GM12878 (cell line): ENCODE data around the gene RASGRP3. TPM values are rescaled to one million over a fixed set of nuclear protein-coding genes. Genes with fewer than 3 reads are reported as not detected.

ENCODE experiments used
- ATAC-seq: fragments of 200-7000 bp; cut with Tn5 transposase; 3 replicates; pipeline ENCODE4 v1.9.1; 2020; ENCODE audit warnings: mild to moderate bottlenecking, moderate library complexity
- BruUV-seq: library from RNA; stranded (reverse); fragments of 400-500 nt; replicated peaks from 2 replicates; lab custom pipeline; 2021; lab: Mats Ljungman, UMichigan
- CTCF ChIA-PET: fragments of 300-600 bp; sonication (Branson Sonifier 250); formaldehyde crosslinking; extraction: SDS; loops from one replicate; lab custom pipeline; 2021; ENCODE audit warnings: inconsistent platforms; lab: Yijun Ruan, JAX
- POLR2A ChIA-PET: fragments of 350-600 bp; formaldehyde crosslinking; extraction: SDS; loops from one replicate; lab custom pipeline; 2021; ENCODE audit warnings: inconsistent platforms; lab: Charles Lee
- RAD21 ChIA-PET: fragments of 300-600 bp; sonication (Branson Sonifier 250); formaldehyde crosslinking; loops from one replicate; lab custom pipeline; 2023; ENCODE audit warnings: antibody characterized with exemption; ENCODE audit not compliant: unreplicated experiment; lab: Charles Lee
- SMC1A ChIA-PET: fragments of 300-600 bp; sonication (Branson Sonifier 250); formaldehyde crosslinking; loops from one replicate; lab custom pipeline; 2023; ENCODE audit not compliant: unreplicated experiment, uncharacterized antibody; lab: Charles Lee
- DNase-seq: peaks from one replicate; pipeline ENCODE4 v3.0.0-alpha.2; 2011; ENCODE audit warnings: low read depth, low spot score
- FAIRE-seq: peaks from 3 replicates; lab custom pipeline; 2011; peaks lifted over from hg19 to GRCh38; lab: Jason Lieb, UNC
- H2AFZ ChIP-seq: 2 replicates; pipeline ENCODE4 v1.6.0; 2011; ENCODE audit warnings: low read depth, low read length, control low read depth; ENCODE audit not compliant: control insufficient read depth
- H3K27ac ChIP-seq: 2 replicates; pipeline ENCODE4 v1.5.1; 2011; ENCODE audit warnings: control low read depth; ENCODE audit not compliant: control insufficient read depth, insufficient read depth
- H3K27me3 ChIP-seq, 2 experiments: replicated peaks in 1 of 2; 2 replicates each; pipeline versions ENCODE4 v1.6.0 to v1.6.1; 2011; ENCODE audit warnings: low read length in 1 of 2; ENCODE audit not compliant: control insufficient read depth in 2 of 2, insufficient read depth in 2 of 2
- H3K36me3 ChIP-seq, 2 experiments: 2 replicates each; pipeline ENCODE4 v1.5.1; 2011; ENCODE audit warnings: low read length in 1 of 2; ENCODE audit not compliant: control insufficient read depth in 2 of 2, insufficient read depth in 2 of 2
- H3K4me1 ChIP-seq: 2 replicates; pipeline ENCODE4 v1.6.1; 2011; ENCODE audit warnings: mild to moderate bottlenecking, low read length, moderate library complexity, mixed read lengths; ENCODE audit not compliant: control insufficient read depth, insufficient read depth
- H3K4me2 ChIP-seq: 2 replicates; pipeline ENCODE4 v1.6.0; 2011; ENCODE audit warnings: control low read depth; ENCODE audit not compliant: control insufficient read depth, insufficient read depth
- H3K4me3 ChIP-seq: fragments of 200-600 bp; sonication (generic); 2 replicates; pipeline ENCODE4 v1.5.1; 2016
- H3K79me2 ChIP-seq: 2 replicates; pipeline ENCODE4 v1.6.0; 2011; ENCODE audit warnings: low read length; ENCODE audit not compliant: control insufficient read depth, insufficient read depth
- H3K9ac ChIP-seq: 2 replicates; pipeline ENCODE4 v1.8.0; 2011; ENCODE audit warnings: low read length, control low read depth, mixed read lengths; ENCODE audit not compliant: control insufficient read depth, insufficient read depth
- H3K9me3 ChIP-seq: replicated peaks from 3 replicates; pipeline ENCODE4 v1.5.1; 2011; ENCODE audit warnings: mild to moderate bottlenecking, low read length; ENCODE audit not compliant: control insufficient read depth, insufficient read depth
- H4K20me1 ChIP-seq: 2 replicates; pipeline ENCODE4 v1.6.0; 2011; ENCODE audit not compliant: control insufficient read depth, insufficient read depth
- BACH1 ChIP-seq: fragments of 450-650 bp; IDR thresholded peaks from 2 replicates; pipeline ENCODE4 v1.6.1; 2017; ENCODE audit warnings: mild to moderate bottlenecking, borderline replicate concordance
- E4F1 ChIP-seq: fragments of 450-650 bp; IDR thresholded peaks from 2 replicates; pipeline ENCODE4 v1.6.1; 2018; ENCODE audit warnings: borderline replicate concordance, mild to moderate bottlenecking; ENCODE audit not compliant: partially characterized antibody
- EP300 ChIP-seq, 2 experiments: fragments of 150-350 bp in 1 of 2; IDR thresholded peaks; 2 replicates each; pipeline ENCODE4 v1.6.1; 2011 to 2012; ENCODE audit warnings: low read depth in 2 of 2, low read length in 2 of 2, borderline replicate concordance in 1 of 2, improper control_type of control experiment in 1 of 2, inconsistent platforms in 1 of 2; ENCODE audit not compliant: control insufficient read depth in 1 of 2
- FOXK2 ChIP-seq: fragments of 450-650 bp; IDR thresholded peaks from 2 replicates; pipeline ENCODE4 v1.6.1; 2017; ENCODE audit warnings: mild to moderate bottlenecking, moderate library complexity
- IKZF2 ChIP-seq, 2 experiments: fragments of 450-650 bp; IDR thresholded peaks; 2 replicates each; pipeline ENCODE4 v1.6.1; 2017; ENCODE audit warnings: mild to moderate bottlenecking in 2 of 2, moderate library complexity in 2 of 2
- KDM1A ChIP-seq: fragments of 200-600 bp; sonication (generic); IDR thresholded peaks from 2 replicates; pipeline ENCODE4 v1.6.1; 2016; ENCODE audit warnings: borderline replicate concordance
- KLF5 ChIP-seq: fragments of 450-650 bp; IDR thresholded peaks from 2 replicates; pipeline ENCODE4 v1.6.1; 2014; ENCODE audit warnings: mild to moderate bottlenecking; ENCODE audit not compliant: partially characterized antibody
- NFIC ChIP-seq: IDR thresholded peaks from 2 replicates; pipeline ENCODE4 v1.6.1; 2012; ENCODE audit warnings: low read depth, mild to moderate bottlenecking, inconsistent platforms, low read length, moderate library complexity
- NFXL1 ChIP-seq: fragments of 450-650 bp; IDR thresholded peaks from 2 replicates; pipeline ENCODE4 v1.6.1; 2017; ENCODE audit warnings: antibody characterized with exemption, mild to moderate bottlenecking, borderline replicate concordance
- NR2C1 ChIP-seq: fragments of 450-650 bp; IDR thresholded peaks from 2 replicates; pipeline ENCODE4 v1.6.1; 2017; ENCODE audit warnings: antibody characterized with exemption, mild to moderate bottlenecking, moderate library complexity
- RELB ChIP-seq: fragments of 450-650 bp; IDR thresholded peaks from 2 replicates; pipeline ENCODE4 v1.6.1; 2017; ENCODE audit warnings: low read depth, mild to moderate bottlenecking, moderate library complexity
- SMAD1 ChIP-seq: fragments of 450-650 bp; IDR thresholded peaks from 2 replicates; pipeline ENCODE4 v1.6.1; 2018; ENCODE audit warnings: mild to moderate bottlenecking, low read depth; ENCODE audit not compliant: partially characterized antibody
- SMC3 ChIP-seq: IDR thresholded peaks from 2 replicates; pipeline ENCODE4 v1.6.1; 2011; ENCODE audit warnings: low read length, improper control_type of control experiment, borderline replicate concordance
- SPI1 ChIP-seq: IDR thresholded peaks from 2 replicates; pipeline ENCODE4 v1.6.1; 2011; ENCODE audit warnings: low read depth, mild to moderate bottlenecking, low read length, moderate library complexity, borderline replicate concordance; ENCODE audit not compliant: insufficient read depth
- SRF ChIP-seq, 2 experiments: IDR thresholded peaks; 2 replicates each; pipeline ENCODE4 v1.6.1; 2011; ENCODE audit warnings: low read depth in 2 of 2, low read length in 2 of 2, mild to moderate bottlenecking in 1 of 2, moderate library complexity in 1 of 2
- STAT3 ChIP-seq: IDR thresholded peaks from 2 replicates; pipeline ENCODE4 v1.6.1; 2011; ENCODE audit warnings: low read depth, low read length, improper control_type of control experiment
- SUPT20H ChIP-seq: IDR thresholded peaks from 2 replicates; pipeline ENCODE4 v1.6.1; 2011; ENCODE audit warnings: low read depth, mild to moderate bottlenecking, low read length, moderate library complexity, borderline replicate concordance; ENCODE audit not compliant: control insufficient read depth
- ZZZ3 ChIP-seq: IDR thresholded peaks from 2 replicates; pipeline ENCODE4 v1.6.1; 2011; ENCODE audit warnings: low read depth; ENCODE audit not compliant: control insufficient read depth, insufficient read length
- WGBS: methylation state at CpG from one replicate; pipeline ENCODE4 v1.1.6; 2016; ENCODE audit warnings: low lambda C conversion rate; ENCODE audit not compliant: insufficient replicate concordance, insufficient coverage; ENCODE audit errors: missing lambda C conversion rate; 5-methylcytosine and 5-hydroxymethylcytosine counted together
- in situ Hi-C: fragments of 300-500 bp; cut with MboI; formaldehyde crosslinking; loops from 9 replicates; pipeline ENCODE4 v1.14.3; 2018; ENCODE audit warnings: mixed read lengths
- intact Hi-C: fragments of 100-400 bp; cut with micrococcal nuclease; formaldehyde crosslinking; loops from one replicate; pipeline ENCODE4 v1.14.2; 2022; ENCODE audit not compliant: unreplicated experiment
- polyA plus RNA-seq, 11 experiments: library from polyadenylated mRNA; depleted of rRNA in 4 of 11; unstranded in 6 of 11; stranded (reverse) in 5 of 11; fragments of >200 nt; fragmentation: Nextera tagmentation in 4 of 11; fragmentation: Illumina TruSeq in 1 of 11; extraction: Ambion mirVana in 4 of 11; extraction: Trizol in 1 of 11; gene quantifications; 1 replicate in 1 of 11; 2 replicates in 10 of 11; pipeline versions ENCODE4 v1.2.1 to v1.2.3, GENCODE V29; 2011 to 2016; ENCODE audit warnings: inconsistent platforms in 2 of 11, missing spikeins in 2 of 11, low read depth in 1 of 11
- total RNA-seq, 4 experiments: library from RNA; depleted of rRNA in 3 of 4; stranded (reverse); fragments of >200 nt in 3 of 4; fragmentation: Illumina TruSeq in 1 of 4; extraction: Trizol in 1 of 4; gene quantifications; 2 replicates each; pipeline versions ENCODE4 v1.2.1 to v1.2.3, GENCODE V29; 2013 to 2021

Gene RASGRP3
- total and polyA plus RNA-seq, 10 of the 15 experiments (the other 5 are each of a cell fraction or from before 2014, with no cell fraction given): 31.6 to 106 (median 64.7) TPM

GRCh38 chr2:33522576-33522975 lies 46.1 kb downstream of the RASGRP3 start:
- intact Hi-C loops (no loop called here), in situ Hi-C loops (no loop called here)
- Histone ChIP-seq H3K9ac (no peak overlapping the region), H2AFZ (no peak overlapping the region), H3K4me2 (no peak overlapping the region), H3K36me3 (peaks cover 5 to 36% of the 10 kb centered on the region in 2 experiments), H4K20me1 (no peaks in the 10 kb centered on the region), H3K4me1 (no peaks in the 10 kb centered on the region), H3K27ac (no peak overlapping the region), H3K27me3 (no peaks in the 10 kb centered on the region), H3K4me3 (no peak overlapping the region), H3K79me2 (no peaks in the 10 kb centered on the region), H3K9me3 (no peaks in the 10 kb centered on the region)
- no peak for DNase-seq
- FAIRE-seq: no peak
- TSS peak; percentile 14 for BruUV-seq
- RAD21 ChIA-PET: no interaction called here
- CTCF ChIA-PET: interaction anchor here (1.5 kb wide), 2 partner anchors 10 to 61 kb away, joined by 3 to 8 read pairs; no protein-coding TSS in a partner anchor
- ATAC-seq: no peak
- POLR2A ChIA-PET: no interaction called here
- SMC1A ChIA-PET: interaction anchor here (1.2 to 1.3 kb wide), 2 partner anchors 28 to 32 kb away, joined by 3 read pairs; no protein-coding TSS in a partner anchor
- 92% methylated on average over 4 of the region's 4 CpGs for WGBS
- no peak for TF ChIP-seq E4F1
- TF ChIP-seq SUPT20H: no peak
- TF ChIP-seq NFIC: no peak
- TF ChIP-seq FOXK2: no peak
- TF ChIP-seq IKZF2 (IDR thresholded peaks at IDR 0.05): no peak
- TF ChIP-seq RELB: no peak
- no peak for TF ChIP-seq KDM1A
- no peak for TF ChIP-seq SPI1
- TF ChIP-seq NR2C1: no peak
- no peak for TF ChIP-seq KLF5
- no peak for TF ChIP-seq ZZZ3
- TF ChIP-seq SRF (IDR thresholded peaks at IDR 0.05; ENCODE audit: low read depth in 2 of 2, low read length in 2 of 2): no peak
- no peak for TF ChIP-seq BACH1
- no peak for TF ChIP-seq SMAD1
- TF ChIP-seq STAT3: no peak
- TF ChIP-seq SMC3: no peak
- no peak for TF ChIP-seq EP300 (IDR thresholded peaks at IDR 0.05; ENCODE audit: borderline replicate concordance in 1 of 2, control insufficient read depth in 1 of 2, low read depth in 2 of 2, low read length in 2 of 2)
- no peak for TF ChIP-seq NFXL1
